K562 (cell line): Measurements from ENCODE around the gene FAM174C. TPM values are rescaled to one million over a fixed set of nuclear protein-coding genes. Genes with fewer than 3 reads are reported as not detected.

Source experiments
- ARID3B ChIP-seq: fragments of 250-450 bp; sonication (Bioruptor Pico); IDR thresholded peaks from 2 replicates; pipeline ENCODE4 v1.4.0; 2020; ENCODE audit warnings: borderline replicate concordance
- ETS1 ChIP-seq: conservative IDR thresholded peaks from 2 replicates; pipeline ENCODE4 v1.6.1; 2011; ENCODE audit warnings: low read depth, mild to moderate bottlenecking, low read length; ENCODE audit not compliant: control insufficient read depth
- FOXP4 ChIP-seq: sonication (generic); formaldehyde crosslinking; IDR thresholded peaks from 2 replicates; pipeline ENCODE4 v1.8.0; 2022; ENCODE audit warnings: mild to moderate bottlenecking, missing genetic modification reagents, borderline replicate concordance
- HCFC1 ChIP-seq: IDR thresholded peaks from 2 replicates; pipeline ENCODE4 v1.6.1; 2012; ENCODE audit warnings: low read depth, low read length, improper control_type of control experiment
- MECOM ChIP-seq: fragments of 250-450 bp; sonication (Bioruptor Pico); IDR thresholded peaks from 2 replicates; pipeline ENCODE4 v1.8.0; 2022; ENCODE audit warnings: inconsistent platforms
- NR2C2 ChIP-seq, 2 experiments: fragments of 200-800 bp in 1 of 2; sonication (Bioruptor generic) in 1 of 2; sonication (generic) in 1 of 2; formaldehyde crosslinking in 1 of 2; IDR thresholded peaks; 2 replicates each; pipeline versions ENCODE4 v1.6.1 to v1.8.0; 2016 to 2022; ENCODE audit warnings: mild to moderate bottlenecking in 1 of 2, missing compliant biosample characterization in 1 of 2, missing genetic modification characterization in 1 of 2, missing genetic modification reagents in 1 of 2
- PHF8 ChIP-seq: fragments of 200-600 bp; sonication (generic); IDR thresholded peaks from 2 replicates; pipeline ENCODE4 v1.6.1; 2012; ENCODE audit warnings: mixed run types, mild to moderate bottlenecking, inconsistent platforms, low read length, moderate library complexity, borderline replicate concordance
- POLR2A ChIP-seq: fragments of 450-650 bp; conservative IDR thresholded peaks from 2 replicates; pipeline ENCODE4 v1.6.1; 2016
- POLR2G ChIP-seq: fragments of 200-400 bp; formaldehyde crosslinking; IDR thresholded peaks from 2 replicates; pipeline ENCODE4 v1.6.1; 2017; ENCODE audit warnings: low read depth, mild to moderate bottlenecking, antibody characterized with exemption, low read length, moderate library complexity
- POU5F1 ChIP-seq: fragments of 150-350 bp; IDR thresholded peaks from 2 replicates; pipeline ENCODE4 v1.6.1; 2014; ENCODE audit warnings: borderline replicate concordance, low read length, low read depth, mild to moderate bottlenecking; ENCODE audit not compliant: partially characterized antibody
- SIRT6 ChIP-seq: IDR thresholded peaks from one replicate; pipeline ENCODE4 v1.6.1; 2012; ENCODE audit warnings: low read depth, mild to moderate bottlenecking, control low read depth, inconsistent platforms, low read length, moderate library complexity
- THAP12 ChIP-seq: fragments of 250-450 bp; sonication (Bioruptor Pico); IDR thresholded peaks from 2 replicates; pipeline ENCODE4 v1.9.0; 2021; ENCODE audit warnings: mild to moderate bottlenecking, inconsistent platforms
- USF1 ChIP-seq: sonication (generic); formaldehyde crosslinking; IDR thresholded peaks from 2 replicates; pipeline ENCODE4 v1.9.0; 2022; ENCODE audit warnings: mild to moderate bottlenecking, missing genetic modification reagents
- ZBTB26 ChIP-seq: fragments of 450-650 bp; formaldehyde crosslinking; IDR thresholded peaks from 2 replicates; pipeline ENCODE4 v1.4.0; 2022; ENCODE audit warnings: missing genetic modification characterization
- ZKSCAN1 ChIP-seq: fragments of 150-350 bp; IDR thresholded peaks from 2 replicates; pipeline ENCODE4 v1.6.1; 2016; ENCODE audit warnings: low read depth, low read length
- ZNF143 ChIP-seq: sonication (generic); formaldehyde crosslinking; IDR thresholded peaks from 2 replicates; pipeline ENCODE4 v1.9.0; 2022; ENCODE audit warnings: mild to moderate bottlenecking, missing genetic modification reagents
- ZNF324 ChIP-seq: fragments of 250-450 bp; sonication (Bioruptor Pico); IDR thresholded peaks from 2 replicates; pipeline ENCODE4 v1.4.0; 2020; ENCODE audit warnings: mild to moderate bottlenecking
- polyA plus RNA-seq, 8 experiments: library from polyadenylated mRNA; depleted of rRNA in 4 of 8; stranded (reverse) in 5 of 8; unstranded in 3 of 8; fragments of >200 nt; fragmentation: Nextera tagmentation in 2 of 8; fragmentation: Illumina TruSeq in 1 of 8; extraction: Ambion mirVana in 2 of 8; extraction: Trizol in 1 of 8; gene quantifications; 2 replicates each; pipeline versions ENCODE4 v1.2.1 to v1.2.3, GENCODE V29; 2011 to 2014; ENCODE audit warnings: inconsistent platforms in 1 of 8, missing spikeins in 1 of 8
- total RNA-seq, 7 experiments: library from RNA; depleted of rRNA in 6 of 7; stranded (reverse); fragments of >200 nt in 6 of 7; fragmentation: Illumina TruSeq in 2 of 7; extraction: Trizol in 2 of 7; gene quantifications; 2 replicates each; pipeline versions ENCODE4 v1.2.1 to v1.2.3, GENCODE V29; 2011 to 2021; ENCODE audit warnings: low replicate concordance in 1 of 7

Gene FAM174C
- total and polyA plus RNA-seq, 9 of the 15 experiments (the other 6 are each of a cell fraction or from before 2014, with no cell fraction given) = 0.66 to 89.6 (median 20.3) TPM

GRCh38 chr19:1244693-1245451 lies 30.5 kb upstream of the FAM174C start (continued):
- no peak for TF ChIP-seq ZNF324 (CRISPR knock-in tag)
- TF ChIP-seq THAP12 (CRISPR knock-in tag) = no peak
- TF ChIP-seq ARID3B (CRISPR knock-in tag) = no peak
- TF ChIP-seq NR2C2 (CRISPR knock-in tag; IDR thresholded peaks at IDR 0.05) = no peak
- TF ChIP-seq NR2C2 (tag; IDR thresholded peaks at IDR 0.05) = peak; percentile 44; the same call in 1 of the 2 replicates
- TF ChIP-seq ETS1 = no peak
- no peak for TF ChIP-seq USF1 (CRISPR knock-in tag)
- TF ChIP-seq SIRT6 = no peak
- TF ChIP-seq POU5F1 = no peak
- TF ChIP-seq POLR2A = peak; percentile 41; the same call in 1 of the 2 replicates
- TF ChIP-seq ZNF143 (CRISPR knock-in tag) = no peak
- no peak for TF ChIP-seq PHF8
- TF ChIP-seq MECOM (CRISPR knock-in tag) = no peak
- peak; percentile 3; the same call in 1 of the 2 replicates for TF ChIP-seq HCFC1
- TF ChIP-seq FOXP4 (CRISPR knock-in tag) = no peak
- TF ChIP-seq POLR2G = peak; percentile 45
- TF ChIP-seq ZBTB26 (CRISPR knock-in tag) = no peak
- TF ChIP-seq ZKSCAN1 = peak; percentile 90
